IMR-90 (cell line): Measurements from ENCODE around the gene TNS1. TPM values are rescaled to one million over a fixed set of nuclear protein-coding genes. Genes with fewer than 3 reads are reported as not detected.

ENCODE experiments used
- ATAC-seq: fragments of 200-7000 bp; cut with Tn5 transposase; 2 replicates; pipeline ENCODE4 v1.9.1; 2020; ENCODE audit warnings: low read depth, mild to moderate bottlenecking, moderate library complexity
- BruUV-seq: library from RNA; stranded (reverse); fragments of 400-500 nt; replicated peaks from 2 replicates; lab custom pipeline; 2021; lab: Mats Ljungman, UMichigan
- CTCF ChIA-PET: fragments of 300-600 bp; formaldehyde crosslinking; extraction: SDS; loops from one replicate; lab custom pipeline; 2021; ENCODE audit warnings: antibody characterized with exemption; lab: Yijun Ruan, JAX
- POLR2A ChIA-PET: fragments of 300-600 bp; sonication (Branson Sonifier 250); formaldehyde crosslinking; loops from one replicate; lab custom pipeline; 2022; ENCODE audit warnings: antibody characterized with exemption; ENCODE audit not compliant: unreplicated experiment; lab: Charles Lee
- DNase-seq: peaks from one replicate; pipeline ENCODE4 v3.0.0; 2013
- H2AFZ ChIP-seq: replicated peaks from 2 replicates; pipeline ENCODE3; 2013; ENCODE audit warnings: low read length, mild to moderate bottlenecking; ENCODE audit not compliant: poor library complexity
- H2AK5ac ChIP-seq: 2 replicates; pipeline ENCODE4 v1.6.1; 2013; ENCODE audit warnings: low read depth, low read length, inconsistent platforms
- H2AK9ac ChIP-seq: replicated peaks from 2 replicates; pipeline ENCODE3; 2013; ENCODE audit warnings: mild to moderate bottlenecking, low read depth, low read length, moderate library complexity; ENCODE audit not compliant: poor library complexity
- H2BK120ac ChIP-seq: 2 replicates; pipeline ENCODE4 v1.6.1; 2013; ENCODE audit warnings: low read depth, low read length, inconsistent platforms
- H2BK15ac ChIP-seq: 3 replicates; pipeline ENCODE4 v1.6.1; 2013; ENCODE audit warnings: low read depth, low read length, inconsistent platforms
- H2BK20ac ChIP-seq: 2 replicates; pipeline ENCODE4 v1.6.1; 2013; ENCODE audit warnings: low read depth, mild to moderate bottlenecking, inconsistent platforms, low read length, moderate library complexity
- H2BK5ac ChIP-seq: 2 replicates; pipeline ENCODE4 v1.6.1; 2013; ENCODE audit warnings: mild to moderate bottlenecking, low read depth, low read length, inconsistent platforms; ENCODE audit not compliant: poor library complexity, severe bottlenecking
- H3K14ac ChIP-seq: replicated peaks from 2 replicates; pipeline ENCODE4 v1.6.1; 2013; ENCODE audit warnings: low read depth, low read length, inconsistent platforms
- H3K18ac ChIP-seq: 2 replicates; pipeline ENCODE4 v1.6.1; 2013; ENCODE audit warnings: low read depth, low read length, control low read depth
- H3K23ac ChIP-seq: 2 replicates; pipeline ENCODE4 v1.6.1; 2013; ENCODE audit warnings: low read depth, low read length, inconsistent platforms
- H3K27ac ChIP-seq: 2 replicates; pipeline ENCODE4 v1.5.1; 2013; ENCODE audit warnings: mild to moderate bottlenecking, control low read depth, low read length; ENCODE audit not compliant: insufficient read depth
- H3K27me3 ChIP-seq: 2 replicates; pipeline ENCODE4 v1.6.1; 2013; ENCODE audit warnings: low read length; ENCODE audit not compliant: control insufficient read depth, insufficient read depth
- H3K36me3 ChIP-seq: 2 replicates; pipeline ENCODE4 v1.6.1; 2013; ENCODE audit warnings: low read length, mixed read lengths; ENCODE audit not compliant: control insufficient read depth, insufficient read depth
- H3K4ac ChIP-seq: 2 replicates; pipeline ENCODE4 v1.6.1; 2013; ENCODE audit warnings: low read depth, low read length, inconsistent platforms
- H3K4me1 ChIP-seq: 2 replicates; pipeline ENCODE4 v1.6.1; 2013; ENCODE audit warnings: low read length, mixed read lengths; ENCODE audit not compliant: control insufficient read depth, insufficient read depth
- H3K4me2 ChIP-seq: 2 replicates; pipeline ENCODE4 v1.6.1; 2013; ENCODE audit warnings: low read depth, mild to moderate bottlenecking, control low read depth, low read length, moderate library complexity
- H3K4me3 ChIP-seq: 2 replicates; pipeline ENCODE4 v1.5.1; 2013; ENCODE audit warnings: low read depth, mild to moderate bottlenecking, control low read depth, low read length, moderate library complexity; ENCODE audit not compliant: insufficient read depth
- H3K56ac ChIP-seq: 2 replicates; pipeline ENCODE4 v1.6.1; 2013; ENCODE audit warnings: low read length, inconsistent platforms; ENCODE audit not compliant: insufficient read depth; ENCODE audit errors: extremely low read depth
- H3K79me1 ChIP-seq, 2 experiments: 2 replicates each; pipeline ENCODE4 v1.6.1; 2013; ENCODE audit warnings: low read length in 2 of 2, inconsistent platforms in 1 of 2, low read depth in 1 of 2
- H3K9ac ChIP-seq: 2 replicates; pipeline ENCODE4 v1.6.1; 2013; ENCODE audit warnings: low read depth, low read length, control low read depth
- H3K9me1 ChIP-seq: 2 replicates; pipeline ENCODE4 v1.6.1; 2013; ENCODE audit warnings: low read length, inconsistent platforms; ENCODE audit not compliant: insufficient read depth
- H3K9me3 ChIP-seq: 2 replicates; pipeline ENCODE4 v1.6.1; 2013; ENCODE audit warnings: low read length; ENCODE audit not compliant: control insufficient read depth, insufficient read depth
- H4K20me1 ChIP-seq: 2 replicates; pipeline ENCODE4 v1.6.1; 2013; ENCODE audit warnings: low read length, inconsistent platforms; ENCODE audit not compliant: insufficient read depth
- H4K5ac ChIP-seq: 2 replicates; pipeline ENCODE4 v1.6.1; 2013; ENCODE audit warnings: mild to moderate bottlenecking, low read depth, low read length, control low read depth
- H4K8ac ChIP-seq, 2 experiments: 2 replicates each; pipeline ENCODE4 v1.6.1; 2013; ENCODE audit warnings: low read depth in 2 of 2, low read length in 2 of 2, control low read depth in 1 of 2, inconsistent platforms in 1 of 2
- H4K91ac ChIP-seq: 2 replicates; pipeline ENCODE4 v1.6.1; 2013; ENCODE audit warnings: low read depth, low read length, inconsistent platforms; ENCODE audit not compliant: insufficient read depth
- BHLHE40 ChIP-seq: fragments of 150-350 bp; IDR thresholded peaks from 2 replicates; pipeline ENCODE4 v1.6.1; 2016; ENCODE audit warnings: mild to moderate bottlenecking, low read depth, low read length
- CEBPB ChIP-seq: IDR thresholded peaks from 2 replicates; pipeline ENCODE4 v1.6.1; 2012; ENCODE audit warnings: low read depth, low read length, improper control_type of control experiment
- CHD1 ChIP-seq: IDR thresholded peaks from 2 replicates; pipeline ENCODE4 v1.6.1; 2012; ENCODE audit warnings: low read depth, low read length, improper control_type of control experiment
- FOS ChIP-seq: fragments of 150-350 bp; IDR thresholded peaks from 2 replicates; pipeline ENCODE4 v1.6.1; 2016; ENCODE audit warnings: low read depth, low read length
- MAFK ChIP-seq: IDR thresholded peaks from 2 replicates; pipeline ENCODE4 v1.6.1; 2012; ENCODE audit warnings: low read depth, low read length, improper control_type of control experiment
- MAZ ChIP-seq: IDR thresholded peaks from 2 replicates; pipeline ENCODE4 v1.6.1; 2012; ENCODE audit warnings: low read depth, mild to moderate bottlenecking, low read length, improper control_type of control experiment, moderate library complexity, borderline replicate concordance
- NFE2L2 ChIP-seq: fragments of 150-350 bp; IDR thresholded peaks from 2 replicates; pipeline ENCODE4 v1.6.1; 2016; ENCODE audit warnings: low read depth, mild to moderate bottlenecking, low read length
- RCOR1 ChIP-seq: IDR thresholded peaks from 2 replicates; pipeline ENCODE4 v1.6.1; 2012; ENCODE audit warnings: mild to moderate bottlenecking, low read length, improper control_type of control experiment; ENCODE audit not compliant: insufficient replicate concordance
- RFX5 ChIP-seq: IDR thresholded peaks from 2 replicates; pipeline ENCODE4 v1.8.0; 2012; ENCODE audit warnings: low read depth, mild to moderate bottlenecking, low read length, moderate library complexity
- WGBS, 2 experiments: methylation state at CpG; one replicate each; pipeline versions ENCODE4 v1.1.5 to v1.1.7; 2013; ENCODE audit warnings: missing lambda C conversion rate in 2 of 2; ENCODE audit not compliant: insufficient read length in 1 of 2; ENCODE audit errors: extremely low coverage in 2 of 2; 5-methylcytosine and 5-hydroxymethylcytosine counted together
- dilution Hi-C: fragments of 300-500 bp; cut with HindIII; formaldehyde crosslinking; loops from one replicate; pipeline ENCODE4 v1.14.3; 2018; ENCODE audit warnings: low sequenced_read_pairs; ENCODE audit not compliant: unreplicated experiment
- in situ Hi-C: fragments of 300-500 bp; cut with MboI; formaldehyde crosslinking; loops from 3 replicates; pipeline ENCODE4 v1.14.3; 2019; ENCODE audit warnings: low sequenced_read_pairs, inconsistent platforms, mixed read lengths
- intact Hi-C: fragments of 100-400 bp; cut with micrococcal nuclease; formaldehyde crosslinking; loops from 2 replicates; pipeline ENCODE4 v1.10.0; 2022
- polyA plus RNA-seq, 3 experiments: library from polyadenylated mRNA; depleted of rRNA; stranded (reverse); fragments of >200 nt; gene quantifications; 2 replicates each; pipeline ENCODE4 v1.2.3, GENCODE V29; 2012; ENCODE audit warnings: low replicate concordance in 1 of 3
- total RNA-seq: library from RNA; depleted of rRNA; stranded (reverse); fragments of >200 nt; gene quantifications from 2 replicates; pipeline ENCODE4 v1.2.3, GENCODE V29; 2012
- TF ChIP-seq, protein P1 (sequence below): fragments of 150-350 bp; IDR thresholded peaks from 2 replicates; pipeline ENCODE4 v1.6.1; 2016; ENCODE audit warnings: low read depth, mild to moderate bottlenecking, low read length, moderate library complexity, borderline replicate concordance
- TF ChIP-seq, protein P2 (sequence below): conservative IDR thresholded peaks from 2 replicates; pipeline ENCODE4 v1.5.1; 2012; ENCODE audit warnings: mild to moderate bottlenecking, low read depth, low read length, improper control_type of control experiment

Gene TNS1
- total and polyA plus RNA-seq, 2 of the 4 experiments (the other 2 are of a cell fraction), result 41.1 to 45.2 TPM

- H2BK15ac ChIP-seq, result no peak overlapping the region
- H3K14ac ChIP-seq, result no peak overlapping the region
- ATAC-seq, result no peak
- H3K4me2 ChIP-seq, result no peak overlapping the region
- no peak overlapping the region for H2BK5ac ChIP-seq
- H3K79me1 ChIP-seq, result peaks cover 21 to 64% of the 10 kb centered on the region in 2 experiments; a peak in 3 of 4 replicates
- H4K5ac ChIP-seq, result no peak overlapping the region
- in situ Hi-C loops (no loop called here), dilution Hi-C loops (no loop called here), intact Hi-C loops (no loop called here)
- 100% methylated on average over 1 of the region's 16 CpGs; no CpG with 5 or more reads in 1 of the 2 experiments for WGBS, 2 experiments
- H2AFZ ChIP-seq, result no peak overlapping the region
- TF ChIP-seq BHLHE40 (no peak), CHD1 (no peak), CEBPB (no peak), RCOR1 (no peak), MAZ (no peak), NFE2L2 (no peak), MAFK (no peak), RFX5 (no peak), FOS (no peak)
- TF ChIP-seq, protein P1, sequence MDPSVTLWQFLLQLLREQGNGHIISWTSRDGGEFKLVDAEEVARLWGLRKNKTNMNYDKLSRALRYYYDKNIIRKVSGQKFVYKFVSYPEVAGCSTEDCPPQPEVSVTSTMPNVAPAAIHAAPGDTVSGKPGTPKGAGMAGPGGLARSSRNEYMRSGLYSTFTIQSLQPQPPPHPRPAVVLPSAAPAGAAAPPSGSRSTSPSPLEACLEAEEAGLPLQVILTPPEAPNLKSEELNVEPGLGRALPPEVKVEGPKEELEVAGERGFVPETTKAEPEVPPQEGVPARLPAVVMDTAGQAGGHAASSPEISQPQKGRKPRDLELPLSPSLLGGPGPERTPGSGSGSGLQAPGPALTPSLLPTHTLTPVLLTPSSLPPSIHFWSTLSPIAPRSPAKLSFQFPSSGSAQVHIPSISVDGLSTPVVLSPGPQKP, result no peak
- TF ChIP-seq, protein P2, sequence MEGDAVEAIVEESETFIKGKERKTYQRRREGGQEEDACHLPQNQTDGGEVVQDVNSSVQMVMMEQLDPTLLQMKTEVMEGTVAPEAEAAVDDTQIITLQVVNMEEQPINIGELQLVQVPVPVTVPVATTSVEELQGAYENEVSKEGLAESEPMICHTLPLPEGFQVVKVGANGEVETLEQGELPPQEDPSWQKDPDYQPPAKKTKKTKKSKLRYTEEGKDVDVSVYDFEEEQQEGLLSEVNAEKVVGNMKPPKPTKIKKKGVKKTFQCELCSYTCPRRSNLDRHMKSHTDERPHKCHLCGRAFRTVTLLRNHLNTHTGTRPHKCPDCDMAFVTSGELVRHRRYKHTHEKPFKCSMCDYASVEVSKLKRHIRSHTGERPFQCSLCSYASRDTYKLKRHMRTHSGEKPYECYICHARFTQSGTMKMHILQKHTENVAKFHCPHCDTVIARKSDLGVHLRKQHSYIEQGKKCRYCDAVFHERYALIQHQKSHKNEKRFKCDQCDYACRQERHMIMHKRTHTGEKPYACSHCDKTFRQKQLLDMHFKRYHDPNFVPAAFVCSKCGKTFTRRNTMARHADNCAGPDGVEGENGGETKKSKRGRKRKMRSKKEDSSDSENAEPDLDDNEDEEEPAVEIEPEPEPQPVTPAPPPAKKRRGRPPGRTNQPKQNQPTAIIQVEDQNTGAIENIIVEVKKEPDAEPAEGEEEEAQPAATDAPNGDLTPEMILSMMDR, result no peak
- no peak overlapping the region for H3K18ac ChIP-seq
- H3K56ac ChIP-seq, result no peak overlapping the region
- DNase-seq, result no peak
- H3K4ac ChIP-seq, result no peak overlapping the region
- H2AK5ac ChIP-seq, result no peak overlapping the region
- peaks cover 28% of the 10 kb centered on the region; the same call in 1 of the 2 replicates for H3K36me3 ChIP-seq
- H3K27ac ChIP-seq, result no peak overlapping the region
- no peaks in the 10 kb centered on the region for H3K27me3 ChIP-seq
- no TSS peak for BruUV-seq
- no peak overlapping the region for H4K8ac ChIP-seq
- H4K91ac ChIP-seq, result no peak overlapping the region
- ChIA-PET POLR2A (no interaction called here), CTCF (no interaction called here)
- peaks cover 18% of the 10 kb centered on the region; the same call in 1 of the 2 replicates for H3K9me1 ChIP-seq
- no peak overlapping the region; the same call in 1 of the 2 replicates for H2BK20ac ChIP-seq
- H2AK9ac ChIP-seq, result no peak overlapping the region
- H3K4me1 ChIP-seq, result peaks cover 21% of the 10 kb centered on the region
- no peak overlapping the region for H3K23ac ChIP-seq
- no peaks in the 10 kb centered on the region for H3K9me3 ChIP-seq
- H3K9ac ChIP-seq, result no peak overlapping the region
- no peak overlapping the region for H3K4me3 ChIP-seq
- peaks cover 14% of the 10 kb centered on the region; the same call in 1 of the 2 replicates for H4K20me1 ChIP-seq
- no peak overlapping the region for H2BK120ac ChIP-seq
These were observed 24.8 kb downstream of the TNS1 start for GRCh38 chr2:217977840-217978535.
